Liver (tissue), 9 donors: ENCODE data around the gene CFAP251. TPM values are rescaled to one million over a fixed set of nuclear protein-coding genes. Genes with fewer than 3 reads are reported as not detected.

Experiments
- DNase-seq: peaks from one replicate; pipeline ENCODE4 v3.0.0-alpha.2; 2017; ENCODE audit warnings: low spot score
- H3K27ac ChIP-seq, 2 donors: one replicate each; pipeline ENCODE4 v1.7.0; 2013; ENCODE audit warnings: inconsistent platforms in 2 of 2, low read length in 2 of 2, control low read depth in 1 of 2, low read depth in 1 of 2, mild to moderate bottlenecking in 1 of 2
- H3K27me3 ChIP-seq, 4 donors: one replicate each; pipeline versions ENCODE4 v1.6.1 to v1.7.0; 2013; ENCODE audit warnings: low read length in 3 of 4, inconsistent platforms in 1 of 4, mild to moderate bottlenecking in 1 of 4, moderate library complexity in 1 of 4; ENCODE audit not compliant: control insufficient read depth in 4 of 4, insufficient read depth in 4 of 4
- H3K36me3 ChIP-seq, 4 donors: one replicate each; pipeline versions ENCODE4 v1.6.1 to v1.7.0; 2013; ENCODE audit warnings: low read length in 3 of 4, mild to moderate bottlenecking in 3 of 4, low read depth in 1 of 4, moderate library complexity in 1 of 4; ENCODE audit not compliant: control insufficient read depth in 4 of 4, insufficient read depth in 3 of 4
- H3K4me1 ChIP-seq, 4 donors: one replicate each; pipeline versions ENCODE4 v1.6.1 to v1.7.0; 2013; ENCODE audit warnings: low read length in 3 of 4, mild to moderate bottlenecking in 3 of 4, moderate library complexity in 1 of 4; ENCODE audit not compliant: control insufficient read depth in 4 of 4, insufficient read depth in 4 of 4
- H3K4me3 ChIP-seq, 3 donors: one replicate each; pipeline versions ENCODE4 v1.6.1 to v1.7.0; 2013; ENCODE audit warnings: low read length in 3 of 3, control low read depth in 1 of 3, low read depth in 1 of 3, mild to moderate bottlenecking in 1 of 3
- H3K9ac ChIP-seq, 2 donors: one replicate each; pipeline ENCODE4 v1.7.0; 2013; ENCODE audit warnings: low read length in 2 of 2, mild to moderate bottlenecking in 2 of 2, moderate library complexity in 2 of 2, control low read depth in 1 of 2, low read depth in 1 of 2
- H3K9me3 ChIP-seq, 4 donors: one replicate each; pipeline versions ENCODE4 v1.6.1 to v1.7.0; 2013; ENCODE audit warnings: low read length in 3 of 4; ENCODE audit not compliant: control insufficient read depth in 4 of 4
- ATF3 ChIP-seq: IDR thresholded peaks from 2 replicates; pipeline ENCODE4 v1.6.1; 2016; ENCODE audit warnings: antibody characterized with exemption
- EGR1 ChIP-seq, 2 donors: IDR thresholded peaks; 2 replicates each; pipeline ENCODE4 v1.6.1; 2016 to 2018; ENCODE audit warnings: antibody characterized with exemption in 2 of 2, low read depth in 2 of 2
- FOXA1 ChIP-seq: IDR thresholded peaks from 2 replicates; pipeline ENCODE4 v1.6.1; 2016; ENCODE audit warnings: antibody characterized with exemption
- FOXA2 ChIP-seq: IDR thresholded peaks from 2 replicates; pipeline ENCODE4 v1.6.1; 2016; ENCODE audit warnings: antibody characterized with exemption
- GABPA ChIP-seq, 2 donors: IDR thresholded peaks in 1 of 2; conservative IDR thresholded peaks in 1 of 2; 2 replicates each; pipeline ENCODE4 v1.6.1; 2016; ENCODE audit warnings: antibody characterized with exemption in 2 of 2, mild to moderate bottlenecking in 1 of 2, moderate library complexity in 1 of 2
- HNF4A ChIP-seq, 2 donors: conservative IDR thresholded peaks; 2 replicates each; pipeline ENCODE4 v1.6.1; 2016; ENCODE audit warnings: antibody characterized with exemption in 2 of 2, mild to moderate bottlenecking in 2 of 2
- HNF4G ChIP-seq: IDR thresholded peaks from 2 replicates; pipeline ENCODE4 v1.6.1; 2016; ENCODE audit warnings: antibody characterized with exemption
- MAX ChIP-seq: IDR thresholded peaks from 2 replicates; pipeline ENCODE4 v1.6.1; 2016; ENCODE audit warnings: antibody characterized with exemption
- NR2F2 ChIP-seq: IDR thresholded peaks from 2 replicates; pipeline ENCODE4 v1.6.1; 2016; ENCODE audit warnings: antibody characterized with exemption
- RAD21 ChIP-seq, 2 donors: IDR thresholded peaks; 2 replicates each; pipeline ENCODE4 v1.6.1; 2016; ENCODE audit warnings: antibody characterized with exemption in 2 of 2, mild to moderate bottlenecking in 2 of 2
- RXRA ChIP-seq, 2 donors: IDR thresholded peaks; 2 replicates each; pipeline ENCODE4 v1.6.1; 2017 to 2018; ENCODE audit warnings: antibody characterized with exemption in 2 of 2, mild to moderate bottlenecking in 1 of 2
- SP1 ChIP-seq: IDR thresholded peaks from 2 replicates; pipeline ENCODE4 v1.6.1; 2018; ENCODE audit warnings: antibody characterized with exemption, mild to moderate bottlenecking
- TAF1 ChIP-seq: conservative IDR thresholded peaks from 2 replicates; pipeline ENCODE4 v1.6.1; 2016; ENCODE audit warnings: antibody characterized with exemption, mild to moderate bottlenecking
- YY1 ChIP-seq: IDR thresholded peaks from 2 replicates; pipeline ENCODE4 v1.6.1; 2016; ENCODE audit warnings: antibody characterized with exemption, mild to moderate bottlenecking
- WGBS: extraction: QIAGEN DNeasy Blood & Tissue Kit; methylation state at CpG from one replicate; pipeline ENCODE4 v1.1.7; 2013; 5-methylcytosine and 5-hydroxymethylcytosine counted together
- polyA plus RNA-seq, 2 donors: library from polyadenylated mRNA; stranded (reverse) in 1 of 2; unstranded in 1 of 2; fragments of 200-250 nt in 1 of 2; fragments of >200 nt in 1 of 2; fragmentation: Nextera tagmentation in 1 of 2; extraction: Ambion mirVana in 1 of 2; gene quantifications; one replicate each; pipeline versions ENCODE4 v1.2.1 to v1.2.3, GENCODE V29; 2013 to 2015
- total RNA-seq, 2 donors: library from RNA; depleted of rRNA; stranded (reverse); fragments of >200 nt; gene quantifications; one replicate each; pipeline ENCODE4 v1.2.3, GENCODE V29; 2014
- TF ChIP-seq, protein P1 (sequence below): IDR thresholded peaks from 2 replicates; pipeline ENCODE4 v1.6.1; 2016; ENCODE audit warnings: antibody characterized with exemption, mild to moderate bottlenecking
- TF ChIP-seq, protein P2 (sequence below): IDR thresholded peaks from 2 replicates; pipeline ENCODE4 v1.6.1; 2016; ENCODE audit warnings: antibody characterized with exemption
- TF ChIP-seq, protein P3 (sequence below): fragments of 150-350 bp; IDR thresholded peaks from 2 replicates; pipeline ENCODE4 v1.5.1; 2017; ENCODE audit warnings: improper control_type of control experiment, low read depth, low read length; ENCODE audit not compliant: missing input control
- donor health status: healthy.
- donor health status: healthy.
- donor health status: healthy.
- donor health status: healthy.
- donor health status: healthy.

Gene CFAP251
- total and polyA plus RNA-seq, 4 donors, result 1.6 to 4.0 (median 2.0) TPM

DNA sequence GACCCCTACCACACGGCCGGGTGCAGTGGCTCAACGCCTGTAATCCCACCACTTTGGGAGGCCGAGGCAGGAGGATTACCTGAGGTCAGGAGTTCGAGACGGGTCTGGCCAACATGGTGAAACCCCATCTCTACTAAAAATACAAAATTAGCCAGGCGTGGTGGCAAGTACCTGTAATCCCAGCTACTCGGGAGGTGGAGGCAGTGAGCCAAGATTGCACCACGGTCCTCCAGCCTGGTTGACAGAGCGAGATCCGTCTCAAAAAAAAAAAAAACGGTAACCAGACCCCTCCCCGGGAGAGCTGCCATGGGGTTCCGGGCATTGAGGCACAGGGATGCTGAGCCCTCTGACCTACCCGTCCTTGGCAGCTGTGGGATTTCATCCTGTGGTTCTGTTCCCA, 125.1 kb downstream of the CFAP251 start:
- H3K36me3 ChIP-seq, result peaks cover 2 to 11% (median 5%) of the 10 kb centered on the region in 4 donors
- 95% methylated on average over 15 of the region's 15 CpGs for WGBS

DNA sequence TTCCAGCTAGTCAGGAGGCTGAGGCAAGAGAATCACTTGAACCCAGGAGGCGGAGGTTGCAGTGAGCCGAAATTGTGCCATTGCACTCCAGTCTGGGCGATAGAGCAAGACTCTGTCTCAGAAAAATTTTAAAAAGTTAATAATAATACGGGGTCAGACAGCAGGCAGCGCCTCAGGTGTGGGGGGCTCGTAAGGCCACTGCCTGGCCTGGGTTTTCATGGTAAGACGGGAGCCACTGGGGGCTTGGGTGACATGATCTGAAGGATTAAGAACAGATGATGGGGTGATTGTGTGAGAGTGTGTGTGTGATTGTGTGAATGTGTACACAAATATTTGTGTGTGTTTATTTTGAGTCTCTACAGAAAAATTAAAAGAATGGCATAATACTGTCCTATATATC, 126.9 kb downstream of the CFAP251 start:
- DNase-seq, result no peak
- no peaks in the 10 kb centered on the region for H3K9me3 ChIP-seq
- WGBS, result 98% methylated on average over 7 of the region's 7 CpGs
- H3K36me3 ChIP-seq, result peaks cover 2 to 11% (median 5%) of the 10 kb centered on the region in 4 donors
- no peak overlapping the region for H3K4me3 ChIP-seq
- TF ChIP-seq GABPA (IDR thresholded peaks at IDR 0.05 in 1 of 2, conservative IDR thresholded peaks at IDR 0.05 in 1 of 2) (no peak), EGR1 (IDR thresholded peaks at IDR 0.05; ENCODE audit: low read depth in 2 of 2) (no peak), YY1 (no peak), TAF1 (no peak), FOXA2 (no peak), HNF4A (conservative IDR thresholded peaks at IDR 0.05) (no peak), MAX (no peak), RXRA (IDR thresholded peaks at IDR 0.05) (no peak), ATF3 (no peak), HNF4G (no peak), SP1 (no peak), FOXA1 (no peak), RAD21 (IDR thresholded peaks at IDR 0.05) (no peak), NR2F2 (no peak)
- TF ChIP-seq, protein P1, sequence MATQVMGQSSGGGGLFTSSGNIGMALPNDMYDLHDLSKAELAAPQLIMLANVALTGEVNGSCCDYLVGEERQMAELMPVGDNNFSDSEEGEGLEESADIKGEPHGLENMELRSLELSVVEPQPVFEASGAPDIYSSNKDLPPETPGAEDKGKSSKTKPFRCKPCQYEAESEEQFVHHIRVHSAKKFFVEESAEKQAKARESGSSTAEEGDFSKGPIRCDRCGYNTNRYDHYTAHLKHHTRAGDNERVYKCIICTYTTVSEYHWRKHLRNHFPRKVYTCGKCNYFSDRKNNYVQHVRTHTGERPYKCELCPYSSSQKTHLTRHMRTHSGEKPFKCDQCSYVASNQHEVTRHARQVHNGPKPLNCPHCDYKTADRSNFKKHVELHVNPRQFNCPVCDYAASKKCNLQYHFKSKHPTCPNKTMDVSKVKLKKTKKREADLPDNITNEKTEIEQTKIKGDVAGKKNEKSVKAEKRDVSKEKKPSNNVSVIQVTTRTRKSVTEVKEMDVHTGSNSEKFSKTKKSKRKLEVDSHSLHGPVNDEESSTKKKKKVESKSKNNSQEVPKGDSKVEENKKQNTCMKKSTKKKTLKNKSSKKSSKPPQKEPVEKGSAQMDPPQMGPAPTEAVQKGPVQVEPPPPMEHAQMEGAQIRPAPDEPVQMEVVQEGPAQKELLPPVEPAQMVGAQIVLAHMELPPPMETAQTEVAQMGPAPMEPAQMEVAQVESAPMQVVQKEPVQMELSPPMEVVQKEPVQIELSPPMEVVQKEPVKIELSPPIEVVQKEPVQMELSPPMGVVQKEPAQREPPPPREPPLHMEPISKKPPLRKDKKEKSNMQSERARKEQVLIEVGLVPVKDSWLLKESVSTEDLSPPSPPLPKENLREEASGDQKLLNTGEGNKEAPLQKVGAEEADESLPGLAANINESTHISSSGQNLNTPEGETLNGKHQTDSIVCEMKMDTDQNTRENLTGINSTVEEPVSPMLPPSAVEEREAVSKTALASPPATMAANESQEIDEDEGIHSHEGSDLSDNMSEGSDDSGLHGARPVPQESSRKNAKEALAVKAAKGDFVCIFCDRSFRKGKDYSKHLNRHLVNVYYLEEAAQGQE, result no peak
- TF ChIP-seq, protein P2, sequence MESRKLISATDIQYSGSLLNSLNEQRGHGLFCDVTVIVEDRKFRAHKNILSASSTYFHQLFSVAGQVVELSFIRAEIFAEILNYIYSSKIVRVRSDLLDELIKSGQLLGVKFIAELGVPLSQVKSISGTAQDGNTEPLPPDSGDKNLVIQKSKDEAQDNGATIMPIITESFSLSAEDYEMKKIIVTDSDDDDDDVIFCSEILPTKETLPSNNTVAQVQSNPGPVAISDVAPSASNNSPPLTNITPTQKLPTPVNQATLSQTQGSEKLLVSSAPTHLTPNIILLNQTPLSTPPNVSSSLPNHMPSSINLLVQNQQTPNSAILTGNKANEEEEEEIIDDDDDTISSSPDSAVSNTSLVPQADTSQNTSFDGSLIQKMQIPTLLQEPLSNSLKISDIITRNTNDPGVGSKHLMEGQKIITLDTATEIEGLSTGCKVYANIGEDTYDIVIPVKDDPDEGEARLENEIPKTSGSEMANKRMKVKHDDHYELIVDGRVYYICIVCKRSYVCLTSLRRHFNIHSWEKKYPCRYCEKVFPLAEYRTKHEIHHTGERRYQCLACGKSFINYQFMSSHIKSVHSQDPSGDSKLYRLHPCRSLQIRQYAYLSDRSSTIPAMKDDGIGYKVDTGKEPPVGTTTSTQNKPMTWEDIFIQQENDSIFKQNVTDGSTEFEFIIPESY, result no peak
- TF ChIP-seq, protein P3, sequence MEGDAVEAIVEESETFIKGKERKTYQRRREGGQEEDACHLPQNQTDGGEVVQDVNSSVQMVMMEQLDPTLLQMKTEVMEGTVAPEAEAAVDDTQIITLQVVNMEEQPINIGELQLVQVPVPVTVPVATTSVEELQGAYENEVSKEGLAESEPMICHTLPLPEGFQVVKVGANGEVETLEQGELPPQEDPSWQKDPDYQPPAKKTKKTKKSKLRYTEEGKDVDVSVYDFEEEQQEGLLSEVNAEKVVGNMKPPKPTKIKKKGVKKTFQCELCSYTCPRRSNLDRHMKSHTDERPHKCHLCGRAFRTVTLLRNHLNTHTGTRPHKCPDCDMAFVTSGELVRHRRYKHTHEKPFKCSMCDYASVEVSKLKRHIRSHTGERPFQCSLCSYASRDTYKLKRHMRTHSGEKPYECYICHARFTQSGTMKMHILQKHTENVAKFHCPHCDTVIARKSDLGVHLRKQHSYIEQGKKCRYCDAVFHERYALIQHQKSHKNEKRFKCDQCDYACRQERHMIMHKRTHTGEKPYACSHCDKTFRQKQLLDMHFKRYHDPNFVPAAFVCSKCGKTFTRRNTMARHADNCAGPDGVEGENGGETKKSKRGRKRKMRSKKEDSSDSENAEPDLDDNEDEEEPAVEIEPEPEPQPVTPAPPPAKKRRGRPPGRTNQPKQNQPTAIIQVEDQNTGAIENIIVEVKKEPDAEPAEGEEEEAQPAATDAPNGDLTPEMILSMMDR, result no peak
- H3K27ac ChIP-seq, result no peak overlapping the region
- H3K27me3 ChIP-seq, result no peaks in the 10 kb centered on the region
- H3K9ac ChIP-seq, result no peak overlapping the region
- peaks cover 4 to 16% (median 9%) of the 10 kb centered on the region in 4 donors for H3K4me1 ChIP-seq

More for the DNA sequence above, 125.1 kb downstream of the CFAP251 start:
- no peaks in the 10 kb centered on the region for H3K9me3 ChIP-seq
- no peak for DNase-seq
- H3K4me3 ChIP-seq, result no peak overlapping the region
- TF ChIP-seq, protein P2, result no peak
- TF ChIP-seq RXRA (IDR thresholded peaks at IDR 0.05) (no peak), MAX (no peak), NR2F2 (no peak)
- no peak overlapping the region for H3K9ac ChIP-seq
- no peak overlapping the region for H3K27ac ChIP-seq
- H3K4me1 ChIP-seq, result peaks cover 4 to 18% (median 8%) of the 10 kb centered on the region in 4 donors
- no peaks in the 10 kb centered on the region for H3K27me3 ChIP-seq
